ENCODE data around the gene ZPLD1.

ZPLD1 gene

DNA sequence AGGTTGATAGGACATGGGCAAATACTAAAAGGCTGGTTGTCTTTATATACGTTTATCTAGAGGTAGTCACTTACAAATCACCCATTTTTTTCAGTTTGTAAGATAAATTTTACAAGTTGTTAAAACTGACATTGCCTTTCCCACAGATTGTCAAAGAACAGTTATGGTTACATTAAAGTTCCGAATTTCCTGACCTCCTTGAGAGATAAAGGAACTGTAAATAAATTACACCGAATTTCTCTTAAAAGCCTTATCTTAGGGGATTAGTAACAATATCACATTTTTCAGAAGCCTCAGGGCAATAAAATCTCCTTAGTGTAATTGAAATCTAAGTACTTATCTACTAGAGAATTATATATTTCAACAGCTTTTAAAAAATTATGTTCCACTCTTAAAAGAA, 49.5 kb downstream of the ZPLD1 start:
- TF ChIP-seq, protein P1, sequence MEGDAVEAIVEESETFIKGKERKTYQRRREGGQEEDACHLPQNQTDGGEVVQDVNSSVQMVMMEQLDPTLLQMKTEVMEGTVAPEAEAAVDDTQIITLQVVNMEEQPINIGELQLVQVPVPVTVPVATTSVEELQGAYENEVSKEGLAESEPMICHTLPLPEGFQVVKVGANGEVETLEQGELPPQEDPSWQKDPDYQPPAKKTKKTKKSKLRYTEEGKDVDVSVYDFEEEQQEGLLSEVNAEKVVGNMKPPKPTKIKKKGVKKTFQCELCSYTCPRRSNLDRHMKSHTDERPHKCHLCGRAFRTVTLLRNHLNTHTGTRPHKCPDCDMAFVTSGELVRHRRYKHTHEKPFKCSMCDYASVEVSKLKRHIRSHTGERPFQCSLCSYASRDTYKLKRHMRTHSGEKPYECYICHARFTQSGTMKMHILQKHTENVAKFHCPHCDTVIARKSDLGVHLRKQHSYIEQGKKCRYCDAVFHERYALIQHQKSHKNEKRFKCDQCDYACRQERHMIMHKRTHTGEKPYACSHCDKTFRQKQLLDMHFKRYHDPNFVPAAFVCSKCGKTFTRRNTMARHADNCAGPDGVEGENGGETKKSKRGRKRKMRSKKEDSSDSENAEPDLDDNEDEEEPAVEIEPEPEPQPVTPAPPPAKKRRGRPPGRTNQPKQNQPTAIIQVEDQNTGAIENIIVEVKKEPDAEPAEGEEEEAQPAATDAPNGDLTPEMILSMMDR (IDR thresholded peaks at IDR 0.05; ENCODE audit: poor library complexity, severe bottlenecking) = no peak
- Histone ChIP-seq H3K9me3 (ENCODE audit: severe bottlenecking) (no peaks in the 10 kb centered on the region), H3K4me1 (ENCODE audit: insufficient read depth, poor library complexity, severe bottlenecking) (no peaks in the 10 kb centered on the region), H3K27ac (ENCODE audit: poor library complexity, severe bottlenecking) (no peak overlapping the region), H3K4me3 (ENCODE audit: severe bottlenecking) (no peak overlapping the region), H3K27me3 (ENCODE audit: insufficient read depth, poor library complexity, severe bottlenecking) (no peaks in the 10 kb centered on the region), H3K36me3 (ENCODE audit: low read depth) (no peaks in the 10 kb centered on the region)
- DNase-seq (ENCODE audit: low spot score) (no peak), ATAC-seq (ENCODE audit: low read depth) (no peak)

DNA sequence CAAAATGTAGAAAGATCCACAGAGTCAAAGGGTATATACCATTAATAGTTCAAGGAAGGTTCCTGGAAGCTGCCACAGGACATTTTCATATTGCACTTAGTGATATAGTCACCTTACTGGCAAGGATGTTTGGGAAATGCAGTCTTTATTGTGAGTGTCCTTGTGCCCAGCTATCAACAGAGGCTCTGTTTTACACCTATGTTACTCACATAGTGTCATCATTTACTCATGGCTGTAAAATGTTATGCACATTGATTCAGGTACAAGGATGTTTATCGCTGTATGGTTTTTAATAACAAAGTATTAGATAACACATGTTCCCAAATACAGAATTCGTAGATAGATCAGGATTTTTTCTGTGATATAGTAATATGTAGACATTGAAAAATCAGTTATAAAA, 50.9 kb downstream of the ZPLD1 start:
- DNase-seq (ENCODE audit: low spot score) (no peak), ATAC-seq (ENCODE audit: low read depth) (no peak)
- H3K4me3 ChIP-seq (ENCODE audit: severe bottlenecking) = no peak overlapping the region
- no peaks in the 10 kb centered on the region for H3K9me3 ChIP-seq (ENCODE audit: severe bottlenecking)
- H3K4me1 ChIP-seq (ENCODE audit: insufficient read depth, poor library complexity, severe bottlenecking) = no peaks in the 10 kb centered on the region
- TF ChIP-seq, protein P1 (IDR thresholded peaks at IDR 0.05; ENCODE audit: poor library complexity, severe bottlenecking) = no peak
- H3K27ac ChIP-seq (ENCODE audit: poor library complexity, severe bottlenecking) = no peak overlapping the region
- no peaks in the 10 kb centered on the region for H3K36me3 ChIP-seq (ENCODE audit: low read depth)
- no peaks in the 10 kb centered on the region for H3K27me3 ChIP-seq (ENCODE audit: insufficient read depth, poor library complexity, severe bottlenecking)

DNA sequence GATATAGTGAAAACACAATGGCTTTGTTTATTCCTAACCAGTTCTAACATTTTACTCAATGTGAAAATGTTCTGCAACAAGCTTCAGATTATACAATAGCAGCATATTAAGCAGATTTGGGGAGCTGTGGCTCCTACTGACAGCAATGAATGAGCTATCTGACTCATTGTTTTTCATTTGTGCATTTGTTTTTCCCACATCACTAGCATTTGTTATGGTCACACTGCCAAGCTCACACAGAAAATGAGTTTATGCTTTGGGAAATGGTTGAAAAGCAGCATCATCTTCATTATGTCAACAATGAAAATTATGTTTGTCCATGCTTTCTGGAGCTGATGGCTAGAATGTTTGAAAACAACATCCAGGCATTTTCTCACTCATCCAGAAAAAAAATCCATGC, 53.5 kb downstream of the ZPLD1 start:
- no peaks in the 10 kb centered on the region for H3K36me3 ChIP-seq (ENCODE audit: low read depth)
- H3K4me3 ChIP-seq (ENCODE audit: severe bottlenecking) = no peak overlapping the region
- DNase-seq (ENCODE audit: low spot score) (no peak), ATAC-seq (ENCODE audit: low read depth) (no peak)
- no peaks in the 10 kb centered on the region for H3K9me3 ChIP-seq (ENCODE audit: severe bottlenecking)
- H3K4me1 ChIP-seq (ENCODE audit: insufficient read depth, poor library complexity, severe bottlenecking) = no peaks in the 10 kb centered on the region
- TF ChIP-seq, protein P1 (IDR thresholded peaks at IDR 0.05; ENCODE audit: poor library complexity, severe bottlenecking) = no peak
- no peaks in the 10 kb centered on the region for H3K27me3 ChIP-seq (ENCODE audit: insufficient read depth, poor library complexity, severe bottlenecking)
- H3K27ac ChIP-seq (ENCODE audit: poor library complexity, severe bottlenecking) = no peak overlapping the region

GRCh38 chr3:102492300-102492699, 57.5 kb downstream of the ZPLD1 start:
- Histone ChIP-seq H3K4me1 (ENCODE audit: insufficient read depth, poor library complexity, severe bottlenecking) (no peaks in the 10 kb centered on the region), H3K27me3 (ENCODE audit: insufficient read depth, poor library complexity, severe bottlenecking) (no peaks in the 10 kb centered on the region), H3K36me3 (ENCODE audit: low read depth) (no peaks in the 10 kb centered on the region), H3K27ac (ENCODE audit: poor library complexity, severe bottlenecking) (no peak overlapping the region), H3K9me3 (ENCODE audit: severe bottlenecking) (no peaks in the 10 kb centered on the region), H3K4me3 (ENCODE audit: severe bottlenecking) (no peak overlapping the region)
- TF ChIP-seq, protein P1 (IDR thresholded peaks at IDR 0.05; ENCODE audit: poor library complexity, severe bottlenecking) = no peak
- DNase-seq (ENCODE audit: low spot score) (no peak), ATAC-seq (ENCODE audit: low read depth) (no peak)

DNA sequence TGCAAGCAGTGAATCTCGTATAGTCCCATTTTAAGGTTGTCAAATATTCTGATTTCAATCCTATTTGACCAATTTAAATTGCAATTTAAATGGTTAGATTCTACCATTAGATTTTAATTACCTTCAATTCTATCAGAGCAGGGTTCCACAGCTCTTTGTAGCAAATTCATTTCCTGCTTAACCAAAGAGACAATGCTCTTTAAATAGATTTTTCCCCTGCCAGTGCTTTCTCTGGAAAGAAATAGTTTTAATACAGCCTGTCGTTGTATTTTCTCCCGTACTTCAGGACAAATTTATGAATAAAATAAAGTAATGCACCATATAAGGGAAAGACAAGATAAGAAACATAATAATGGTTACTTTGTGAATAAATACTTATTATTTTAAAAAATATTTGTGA, 62.8 kb downstream of the ZPLD1 start:
- no peaks in the 10 kb centered on the region for H3K4me1 ChIP-seq (ENCODE audit: insufficient read depth, poor library complexity, severe bottlenecking)

More for the DNA sequence above, 62.8 kb downstream of the ZPLD1 start:
- DNase-seq (ENCODE audit: low spot score) (no peak), ATAC-seq (ENCODE audit: low read depth) (no peak)
- no peaks in the 10 kb centered on the region for H3K9me3 ChIP-seq (ENCODE audit: severe bottlenecking)
- H3K27ac ChIP-seq (ENCODE audit: poor library complexity, severe bottlenecking) = no peak overlapping the region
- H3K27me3 ChIP-seq (ENCODE audit: insufficient read depth, poor library complexity, severe bottlenecking) = no peaks in the 10 kb centered on the region
- no peak overlapping the region for H3K4me3 ChIP-seq (ENCODE audit: severe bottlenecking)
- no peaks in the 10 kb centered on the region for H3K36me3 ChIP-seq (ENCODE audit: low read depth)
- TF ChIP-seq, protein P1 (IDR thresholded peaks at IDR 0.05; ENCODE audit: poor library complexity, severe bottlenecking) = no peak

Data from RWPE2 (cell line).